Measurements from ENCODE around the gene SLC39A11. TPM values are rescaled to one million over a fixed set of nuclear protein-coding genes. Genes with fewer than 3 reads are reported as not detected.

The SLC39A11 gene
- polyA plus RNA-seq, 5 donors: 13.8 to 20.5 (median 15.6) TPM

- DNase-seq: no peak
These were observed 217.1 kb downstream of the SLC39A11 start for GRCh38 chr17:72875361-72875760.

- no peak for DNase-seq
These were observed 220.1 kb downstream of the SLC39A11 start for GRCh38 chr17:72872396-72872795.

- no peak for DNase-seq
These were observed 222.0 kb downstream of the SLC39A11 start for GRCh38 chr17:72870367-72870985.

GRCh38 chr17:72869630-72870029 lies 222.9 kb downstream of the SLC39A11 start:
- no peak for DNase-seq

- no peak for DNase-seq
These were observed 226.5 kb downstream of the SLC39A11 start for GRCh38 chr17:72865954-72866353.

GRCh38 chr17:72863526-72864211 lies 228.8 kb downstream of the SLC39A11 start:
- DNase-seq: no peak

GRCh38 chr17:72862276-72862999 lies 230.1 kb downstream of the SLC39A11 start:
- no peak for DNase-seq

- DNase-seq: no peak
These were observed 230.7 kb downstream of the SLC39A11 start for GRCh38 chr17:72861811-72862210.

- DNase-seq: no peak
These were observed 231.7 kb downstream of the SLC39A11 start for GRCh38 chr17:72860778-72861177.

GRCh38 chr17:72858826-72859495 lies 233.5 kb downstream of the SLC39A11 start:
- no peak for DNase-seq

- no peak for DNase-seq
These were observed 238.8 kb downstream of the SLC39A11 start for GRCh38 chr17:72853440-72854415.

- DNase-seq: no peak
These were observed 240.1 kb downstream of the SLC39A11 start for GRCh38 chr17:72852277-72852938.

- DNase-seq: no peak
These were observed 241.9 kb downstream of the SLC39A11 start for GRCh38 chr17:72850410-72851118.

GRCh38 chr17:72846399-72846798 lies 246.1 kb downstream of the SLC39A11 start:
- no peak for DNase-seq

GRCh38 chr17:72843591-72843990 lies 248.9 kb downstream of the SLC39A11 start:
- DNase-seq: no peak

- no peak for DNase-seq
These were observed 252.5 kb downstream of the SLC39A11 start for GRCh38 chr17:72840019-72840418.

- no peak for DNase-seq
These were observed 253.3 kb downstream of the SLC39A11 start for GRCh38 chr17:72839131-72839725.

- DNase-seq: no peak
These were observed 253.9 kb downstream of the SLC39A11 start for GRCh38 chr17:72838581-72838980.

GRCh38 chr17:72838068-72838467 lies 254.4 kb downstream of the SLC39A11 start:
- no peak for DNase-seq

Data from right lung (tissue), 5 donors.